ENCODE measurements around the gene PLP1. TPM values are rescaled to one million over a fixed set of nuclear protein-coding genes. Genes with fewer than 3 reads are reported as not detected.

Gene PLP1
- polyA plus RNA-seq, 1 experiment, result 1.9 TPM

DNA sequence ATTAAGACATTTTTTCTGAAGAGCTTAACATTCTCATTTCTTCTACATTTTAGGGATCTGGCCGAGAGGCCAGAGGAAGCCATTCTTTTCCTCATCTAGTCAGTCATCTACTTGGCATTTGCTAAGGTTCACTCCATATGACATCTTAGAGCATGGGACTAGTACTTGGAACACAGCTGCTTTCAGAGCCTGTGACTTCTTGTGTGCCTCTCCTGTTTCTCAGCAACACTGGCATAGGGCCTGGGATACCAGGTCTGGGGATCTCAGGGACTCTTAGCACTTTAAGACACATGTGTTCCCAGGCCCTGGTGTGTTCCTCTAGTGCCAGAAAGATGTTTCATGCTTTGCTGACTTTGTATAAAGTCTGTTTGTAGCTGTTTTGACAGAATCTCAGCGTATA is 7.3 kb downstream of the PLP1 start:
- H3K27me3 ChIP-seq (ENCODE audit: control insufficient read depth, insufficient read depth, low read length), result no peaks in the 10 kb centered on the region
- no peaks in the 10 kb centered on the region for H3K36me3 ChIP-seq (ENCODE audit: control insufficient read depth, insufficient read depth, low read length)
- DNase-seq (ENCODE audit: low read depth), result no peak
- TF ChIP-seq, protein P1, sequence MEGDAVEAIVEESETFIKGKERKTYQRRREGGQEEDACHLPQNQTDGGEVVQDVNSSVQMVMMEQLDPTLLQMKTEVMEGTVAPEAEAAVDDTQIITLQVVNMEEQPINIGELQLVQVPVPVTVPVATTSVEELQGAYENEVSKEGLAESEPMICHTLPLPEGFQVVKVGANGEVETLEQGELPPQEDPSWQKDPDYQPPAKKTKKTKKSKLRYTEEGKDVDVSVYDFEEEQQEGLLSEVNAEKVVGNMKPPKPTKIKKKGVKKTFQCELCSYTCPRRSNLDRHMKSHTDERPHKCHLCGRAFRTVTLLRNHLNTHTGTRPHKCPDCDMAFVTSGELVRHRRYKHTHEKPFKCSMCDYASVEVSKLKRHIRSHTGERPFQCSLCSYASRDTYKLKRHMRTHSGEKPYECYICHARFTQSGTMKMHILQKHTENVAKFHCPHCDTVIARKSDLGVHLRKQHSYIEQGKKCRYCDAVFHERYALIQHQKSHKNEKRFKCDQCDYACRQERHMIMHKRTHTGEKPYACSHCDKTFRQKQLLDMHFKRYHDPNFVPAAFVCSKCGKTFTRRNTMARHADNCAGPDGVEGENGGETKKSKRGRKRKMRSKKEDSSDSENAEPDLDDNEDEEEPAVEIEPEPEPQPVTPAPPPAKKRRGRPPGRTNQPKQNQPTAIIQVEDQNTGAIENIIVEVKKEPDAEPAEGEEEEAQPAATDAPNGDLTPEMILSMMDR (IDR thresholded peaks at IDR 0.05; ENCODE audit: insufficient read depth, low read depth, low read length), result no peak
- ChIA-PET POLR2A (no interaction called here), CTCF (interaction anchor here (1.2 to 4.7 kb wide), 2 partner anchors 10 to 72 kb away, joined by 3 to 15 read pairs; no protein-coding TSS in a partner anchor)
- H3K4me3 ChIP-seq (ENCODE audit: low read depth, low read length), result no peak overlapping the region

DNA sequence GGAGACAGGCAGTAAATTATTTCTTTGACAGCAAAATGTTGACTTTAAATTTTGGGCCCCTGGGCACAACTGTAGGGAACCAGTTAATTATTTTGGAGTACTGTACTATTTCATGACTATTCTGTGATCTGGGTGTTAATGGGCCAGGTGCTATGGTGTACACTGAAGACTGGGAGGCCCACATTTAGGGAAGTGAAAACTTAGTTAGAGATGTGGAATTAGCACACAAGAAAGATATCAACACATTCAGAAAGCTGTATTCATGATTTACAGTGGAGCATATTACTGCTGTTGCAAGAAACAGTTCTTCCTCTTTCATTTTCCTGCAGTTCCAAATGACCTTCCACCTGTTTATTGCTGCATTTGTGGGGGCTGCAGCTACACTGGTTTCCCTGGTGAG is 12.4 kb downstream of the PLP1 start:
- no peak overlapping the region for H3K4me3 ChIP-seq (ENCODE audit: low read depth, low read length)
- POLR2A ChIA-PET, result no interaction called here
- no peaks in the 10 kb centered on the region for H3K27me3 ChIP-seq (ENCODE audit: control insufficient read depth, insufficient read depth, low read length)
- CTCF ChIA-PET, result interaction anchor here (1.5 kb wide), 1 partner anchor 29 kb away, joined by 3 read pairs; no protein-coding TSS in a partner anchor
- no peak for DNase-seq (ENCODE audit: low read depth)
- no peaks in the 10 kb centered on the region for H3K36me3 ChIP-seq (ENCODE audit: control insufficient read depth, insufficient read depth, low read length)
- TF ChIP-seq, protein P1 (IDR thresholded peaks at IDR 0.05; ENCODE audit: insufficient read depth, low read depth, low read length), result no peak

DNA sequence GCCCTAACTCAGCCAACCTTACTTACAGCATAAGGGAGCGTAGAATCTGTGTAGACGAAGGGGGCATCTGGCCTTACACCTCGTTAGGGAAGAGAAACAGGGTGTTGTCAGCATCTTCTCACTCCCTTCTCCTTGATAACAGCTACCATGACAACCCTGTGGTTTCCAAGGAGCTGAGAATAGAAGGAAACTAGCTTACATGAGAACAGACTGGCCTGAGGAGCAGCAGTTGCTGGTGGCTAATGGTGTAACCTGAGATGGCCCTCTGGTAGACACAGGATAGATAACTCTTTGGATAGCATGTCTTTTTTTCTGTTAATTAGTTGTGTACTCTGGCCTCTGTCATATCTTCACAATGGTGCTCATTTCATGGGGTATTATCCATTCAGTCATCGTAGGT is 14.6 kb downstream of the PLP1 start:
- POLR2A ChIA-PET, result interaction anchor here (0.6 kb wide), 1 partner anchor 44 kb away, joined by 3 read pairs; no protein-coding TSS in a partner anchor
- DNase-seq (ENCODE audit: low read depth), result no peak
- TF ChIP-seq, protein P1 (IDR thresholded peaks at IDR 0.05; ENCODE audit: insufficient read depth, low read depth, low read length), result no peak
- Histone ChIP-seq H3K4me3 (ENCODE audit: low read depth, low read length) (no peak overlapping the region), H3K27me3 (ENCODE audit: control insufficient read depth, insufficient read depth, low read length) (no peaks in the 10 kb centered on the region), H3K36me3 (ENCODE audit: control insufficient read depth, insufficient read depth, low read length) (no peaks in the 10 kb centered on the region)
- CTCF ChIA-PET, result interaction anchor here (2.2 kb wide), 1 partner anchor 17 kb away, joined by 7 read pairs; no protein-coding TSS in a partner anchor

DNA sequence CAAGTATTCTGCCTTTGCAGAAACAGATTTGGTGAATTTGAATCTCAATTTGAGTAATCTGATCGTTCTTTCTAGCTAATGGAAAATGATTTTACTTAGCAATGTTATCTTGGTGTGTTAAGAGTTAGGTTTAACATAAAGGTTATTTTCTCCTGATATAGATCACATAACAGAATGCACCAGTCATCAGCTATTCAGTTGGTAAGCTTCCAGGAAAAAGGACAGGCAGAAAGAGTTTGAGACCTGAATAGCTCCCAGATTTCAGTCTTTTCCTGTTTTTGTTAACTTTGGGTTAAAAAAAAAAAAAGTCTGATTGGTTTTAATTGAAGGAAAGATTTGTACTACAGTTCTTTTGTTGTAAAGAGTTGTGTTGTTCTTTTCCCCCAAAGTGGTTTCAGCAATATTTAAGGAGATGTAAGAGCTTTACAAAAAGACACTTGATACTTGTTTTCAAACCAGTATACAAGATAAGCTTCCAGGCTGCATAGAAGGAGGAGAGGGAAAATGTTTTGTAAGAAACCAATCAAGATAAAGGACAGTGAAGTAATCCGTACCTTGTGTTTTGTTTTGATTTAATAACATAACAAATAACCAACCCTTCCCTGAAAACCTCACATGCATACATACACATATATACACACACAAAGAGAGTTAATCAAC is 15.3 kb downstream of the PLP1 start:
- no peak for DNase-seq (ENCODE audit: low read depth)
- ChIA-PET CTCF (interaction anchor here (2.2 kb wide), 1 partner anchor 18 kb away, joined by 7 read pairs; no protein-coding TSS in a partner anchor), POLR2A (interaction anchor here (0.6 kb wide), 1 partner anchor 45 kb away, joined by 3 read pairs; no protein-coding TSS in a partner anchor)
- TF ChIP-seq, protein P1 (IDR thresholded peaks at IDR 0.05; ENCODE audit: insufficient read depth, low read depth, low read length), result no peak
- H3K36me3 ChIP-seq (ENCODE audit: control insufficient read depth, insufficient read depth, low read length), result no peaks in the 10 kb centered on the region
- no peak overlapping the region for H3K4me3 ChIP-seq (ENCODE audit: low read depth, low read length)
- H3K27me3 ChIP-seq (ENCODE audit: control insufficient read depth, insufficient read depth, low read length), result no peaks in the 10 kb centered on the region

DNA sequence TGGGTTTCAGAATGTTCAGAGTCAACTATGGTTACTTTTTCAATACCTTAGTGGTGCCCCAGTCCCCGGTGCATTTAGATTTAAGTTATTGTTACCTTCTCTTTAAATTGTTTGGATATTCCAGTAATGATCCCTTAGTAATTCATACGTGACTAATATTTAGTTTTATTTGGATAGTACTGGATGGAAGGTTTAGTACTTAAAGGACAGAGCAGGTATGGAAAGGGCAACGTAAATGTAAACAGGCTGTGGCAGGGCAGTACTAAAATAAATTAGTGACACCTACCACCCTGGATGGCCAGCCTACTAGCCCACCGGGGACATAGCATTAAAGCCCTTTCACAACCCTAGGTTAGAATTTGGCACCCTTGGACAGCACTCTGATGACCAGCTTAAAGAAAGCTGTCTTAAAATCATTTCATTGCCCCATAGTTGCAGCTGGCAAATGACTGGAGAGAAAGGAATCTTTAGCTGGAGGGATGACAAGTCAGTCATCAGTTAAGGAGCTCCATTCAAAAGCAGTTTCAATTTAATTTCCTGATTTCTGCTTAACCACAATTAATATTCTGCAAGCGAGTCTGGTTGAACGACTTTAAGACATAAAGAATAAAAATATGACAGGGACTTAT is 16.4 kb downstream of the PLP1 start:
- no peaks in the 10 kb centered on the region for H3K36me3 ChIP-seq (ENCODE audit: control insufficient read depth, insufficient read depth, low read length)
- peak overlapping the region; percentile 16 for H3K4me3 ChIP-seq (ENCODE audit: low read depth, low read length)
- no peaks in the 10 kb centered on the region for H3K27me3 ChIP-seq (ENCODE audit: control insufficient read depth, insufficient read depth, low read length)
- ChIA-PET CTCF (interaction anchor here (1.2 to 2.2 kb wide), 2 partner anchors 17 to 19 kb away, joined by 3 to 7 read pairs; no protein-coding TSS in a partner anchor), POLR2A (no interaction called here)
- TF ChIP-seq, protein P1 (IDR thresholded peaks at IDR 0.05; ENCODE audit: insufficient read depth, low read depth, low read length), result no peak
- DNase-seq (ENCODE audit: low read depth), result peak; percentile 25

Data from BJ (cell line).